Measurements from ENCODE around the gene LRP2.

- no peak for TF ChIP-seq HEYL (CRISPR knock-in tag; IDR thresholded peaks at IDR 0.05)
- no peak for TF ChIP-seq JUNB (IDR thresholded peaks at IDR 0.05)
- TF ChIP-seq, protein P1, sequence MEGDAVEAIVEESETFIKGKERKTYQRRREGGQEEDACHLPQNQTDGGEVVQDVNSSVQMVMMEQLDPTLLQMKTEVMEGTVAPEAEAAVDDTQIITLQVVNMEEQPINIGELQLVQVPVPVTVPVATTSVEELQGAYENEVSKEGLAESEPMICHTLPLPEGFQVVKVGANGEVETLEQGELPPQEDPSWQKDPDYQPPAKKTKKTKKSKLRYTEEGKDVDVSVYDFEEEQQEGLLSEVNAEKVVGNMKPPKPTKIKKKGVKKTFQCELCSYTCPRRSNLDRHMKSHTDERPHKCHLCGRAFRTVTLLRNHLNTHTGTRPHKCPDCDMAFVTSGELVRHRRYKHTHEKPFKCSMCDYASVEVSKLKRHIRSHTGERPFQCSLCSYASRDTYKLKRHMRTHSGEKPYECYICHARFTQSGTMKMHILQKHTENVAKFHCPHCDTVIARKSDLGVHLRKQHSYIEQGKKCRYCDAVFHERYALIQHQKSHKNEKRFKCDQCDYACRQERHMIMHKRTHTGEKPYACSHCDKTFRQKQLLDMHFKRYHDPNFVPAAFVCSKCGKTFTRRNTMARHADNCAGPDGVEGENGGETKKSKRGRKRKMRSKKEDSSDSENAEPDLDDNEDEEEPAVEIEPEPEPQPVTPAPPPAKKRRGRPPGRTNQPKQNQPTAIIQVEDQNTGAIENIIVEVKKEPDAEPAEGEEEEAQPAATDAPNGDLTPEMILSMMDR (IDR thresholded peaks at IDR 0.05) = peak; percentile 35; the same call in 2 of the 3 replicates
Measured at GRCh38 chr2:169275696-169276444, 86.5 kb downstream of the LRP2 start.
